Stimulated activated CD4-positive, alpha-beta T cell treated with anti-CD3 and anti-CD28 coated beads, Interleukin-1b, Interleukin-23, amount 100 ng/mL, for 1 hour (primary cell): ENCODE measurements around the gene SECTM1.
"Not testable (repeated sequence)": the region's sequence is repeated elsewhere in the genome, so short reads cannot be mapped to it uniquely, and the experiment has no call there.

Source experiments
- DNase-seq, 2 donors: peaks; one replicate each; pipeline ENCODE4 v3.0.0-alpha.2; 2020; ENCODE audit warnings: low read depth in 2 of 2

SECTM1 gene

GRCh38 chr17:82369211-82369610 is 35.6 kb upstream of the SECTM1 start:
- DNase-seq = no peak

DNA sequence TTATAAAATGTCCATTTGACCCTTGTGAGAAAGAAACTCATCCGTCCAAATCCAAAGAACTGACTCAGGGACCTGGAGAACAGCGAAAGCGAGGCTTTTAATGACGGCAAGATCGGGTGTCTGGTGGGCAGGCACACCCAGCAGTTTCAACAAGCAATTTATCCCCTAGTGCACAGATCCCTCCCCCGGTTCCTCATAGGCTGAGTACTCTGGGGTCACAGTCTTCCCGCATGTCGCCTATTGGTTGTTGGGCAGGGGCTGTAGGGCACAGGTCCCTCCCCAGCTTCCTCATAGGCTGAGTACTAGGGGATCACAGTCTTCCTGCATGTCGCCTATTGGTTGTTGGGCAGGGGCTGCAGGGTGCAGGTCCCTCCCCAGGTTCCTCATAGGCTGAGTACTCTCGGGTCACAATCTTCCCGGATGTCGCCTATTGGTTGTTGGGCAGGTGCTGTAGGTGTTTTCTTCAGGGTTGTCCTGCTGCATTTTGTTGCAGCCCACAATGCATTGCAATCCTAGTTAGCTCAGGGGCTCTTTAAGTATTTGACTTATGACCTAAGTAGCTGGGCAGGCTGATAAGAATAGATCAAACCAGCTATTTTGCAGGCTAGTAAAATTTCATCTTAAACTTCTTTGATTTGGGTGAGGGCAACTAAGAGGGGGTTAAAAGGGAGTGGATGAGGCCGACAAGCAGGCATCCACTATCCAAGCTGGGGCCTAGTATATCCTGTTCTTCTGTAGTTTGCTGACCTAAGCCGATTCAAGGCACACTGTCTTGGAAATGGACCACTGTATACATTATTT is 34.4 kb upstream of the SECTM1 start:
- DNase-seq = no peak

DNA sequence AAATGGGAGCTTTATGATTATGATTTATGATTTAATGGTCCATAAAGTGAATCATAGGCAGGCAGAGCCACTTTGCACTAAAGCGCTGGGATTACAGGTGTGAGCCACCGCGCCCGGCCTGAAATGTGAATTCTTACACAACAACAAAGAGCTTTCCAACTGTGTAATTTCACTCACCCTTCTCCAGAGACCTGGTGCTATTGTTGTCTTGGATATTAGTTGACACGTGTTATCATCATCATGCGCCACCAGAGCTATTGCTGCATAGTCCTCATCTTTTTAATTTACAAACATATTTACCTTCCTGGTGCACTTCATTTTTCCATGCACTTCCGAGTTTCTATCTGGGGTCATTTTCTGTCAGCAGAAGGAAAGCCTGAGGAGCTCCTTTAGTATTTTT is 33.2 kb upstream of the SECTM1 start:
- no peak for DNase-seq

- no peak for DNase-seq
Measured at GRCh38 chr17:82365606-82366295, 32.2 kb upstream of the SECTM1 start.

- no peak for DNase-seq
Measured at GRCh38 chr17:82361885-82362633, 28.5 kb upstream of the SECTM1 start.

DNA sequence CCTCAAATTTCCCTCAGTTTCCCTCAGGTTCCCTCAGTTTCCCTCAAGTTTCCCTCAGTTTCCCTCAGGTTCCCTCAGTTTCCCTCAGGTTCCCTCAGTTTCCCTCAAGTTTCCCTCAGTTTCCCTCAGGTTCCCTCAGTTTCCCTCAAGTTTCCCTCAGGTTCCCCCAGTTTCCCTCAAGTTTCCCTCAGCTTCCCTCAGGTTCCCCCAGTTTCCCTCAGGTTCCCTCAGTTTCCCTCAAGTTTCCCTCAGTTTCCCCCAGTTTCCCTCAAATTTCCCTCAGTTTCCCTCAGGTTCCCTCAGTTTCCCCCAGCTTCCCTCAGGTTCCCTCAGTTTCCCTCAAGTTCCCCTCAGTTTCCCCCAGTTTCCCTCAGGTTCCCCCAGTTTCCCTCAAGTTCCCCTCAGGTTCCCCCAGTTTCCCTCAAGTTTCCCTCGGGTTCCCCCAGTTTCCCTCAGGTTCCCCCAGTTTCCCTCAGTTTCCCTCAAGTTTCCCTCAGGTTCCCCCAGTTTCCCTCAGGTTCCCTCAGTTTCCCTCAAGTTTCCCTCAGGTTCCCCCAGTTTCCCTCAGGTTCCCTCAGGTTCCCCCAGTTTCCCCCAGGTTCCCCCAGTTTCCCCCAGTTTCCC is 26.0 kb upstream of the SECTM1 start:
- DNase-seq = not testable (repeated sequence)

DNA sequence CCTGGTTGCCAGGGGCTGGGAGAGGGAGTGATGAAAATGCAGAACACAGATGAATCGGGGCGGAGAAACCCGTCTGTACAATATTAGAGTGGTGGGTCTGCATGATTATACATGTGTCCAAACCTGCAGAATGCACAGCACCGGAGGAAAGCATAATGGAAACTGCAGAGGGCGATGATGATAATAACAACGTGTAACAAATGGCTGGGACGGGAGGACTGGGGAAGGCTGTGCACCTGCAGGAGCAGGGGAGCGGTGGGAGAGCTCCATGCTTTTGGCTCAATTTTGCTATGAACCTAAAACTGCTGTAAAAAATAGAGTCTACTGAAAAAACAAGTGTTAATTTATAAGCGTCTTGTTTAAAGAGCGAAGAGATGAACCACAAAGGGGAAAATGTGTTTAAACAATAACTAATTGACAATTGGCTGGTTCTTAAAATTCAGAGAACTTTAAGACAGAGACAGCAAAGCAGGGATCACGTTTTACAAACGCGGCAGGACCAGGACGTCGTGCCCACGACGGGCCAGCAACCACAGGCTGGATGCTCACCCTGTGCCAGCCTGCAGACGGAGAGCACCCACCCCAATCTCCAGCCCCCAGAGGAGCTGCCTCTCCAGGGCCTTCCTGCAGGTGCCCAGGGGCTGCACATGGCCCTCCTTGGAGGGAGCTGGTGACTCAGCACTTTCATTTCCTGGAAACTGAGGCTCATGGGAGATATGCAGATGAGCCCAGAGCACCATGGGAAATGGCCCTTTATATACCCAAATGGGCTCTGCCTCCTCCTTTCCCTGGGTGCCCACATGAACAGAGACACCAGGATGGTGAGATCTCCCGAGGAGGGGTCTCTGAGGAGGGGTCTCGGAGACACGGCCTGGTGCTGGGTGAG is 25.1 kb upstream of the SECTM1 start, which contains the start of gene TEX19:
TSS of gene TEX19 (plus strand) at position 783 of the 886 bp plus-strand sequence. CDS start 2,904 bp downstream, outside the sequence.
- no peak for DNase-seq

DNA sequence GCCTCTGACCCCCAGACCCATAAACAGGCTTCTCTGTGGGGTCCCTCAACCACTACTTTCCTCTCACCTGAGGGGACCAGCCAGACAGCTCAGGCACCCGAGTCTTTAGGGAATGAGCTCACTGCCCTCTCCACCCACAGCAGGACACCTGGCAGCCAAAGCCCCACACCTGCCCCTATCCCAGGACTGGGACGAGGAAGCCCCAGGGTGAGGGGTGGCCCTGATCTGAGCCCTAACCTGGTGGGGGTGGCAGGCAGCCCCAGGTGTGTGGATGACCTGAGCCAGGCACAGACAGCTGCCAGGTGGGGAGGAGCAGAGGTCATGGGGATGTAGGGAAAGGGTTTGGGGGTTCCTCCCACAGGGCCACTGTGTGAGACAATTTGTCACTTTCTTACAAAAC is 23.8 kb upstream of the SECTM1 start:
- DNase-seq = no peak

- no peak for DNase-seq
Measured at GRCh38 chr17:82356845-82357355, 23.3 kb upstream of the SECTM1 start.

DNA sequence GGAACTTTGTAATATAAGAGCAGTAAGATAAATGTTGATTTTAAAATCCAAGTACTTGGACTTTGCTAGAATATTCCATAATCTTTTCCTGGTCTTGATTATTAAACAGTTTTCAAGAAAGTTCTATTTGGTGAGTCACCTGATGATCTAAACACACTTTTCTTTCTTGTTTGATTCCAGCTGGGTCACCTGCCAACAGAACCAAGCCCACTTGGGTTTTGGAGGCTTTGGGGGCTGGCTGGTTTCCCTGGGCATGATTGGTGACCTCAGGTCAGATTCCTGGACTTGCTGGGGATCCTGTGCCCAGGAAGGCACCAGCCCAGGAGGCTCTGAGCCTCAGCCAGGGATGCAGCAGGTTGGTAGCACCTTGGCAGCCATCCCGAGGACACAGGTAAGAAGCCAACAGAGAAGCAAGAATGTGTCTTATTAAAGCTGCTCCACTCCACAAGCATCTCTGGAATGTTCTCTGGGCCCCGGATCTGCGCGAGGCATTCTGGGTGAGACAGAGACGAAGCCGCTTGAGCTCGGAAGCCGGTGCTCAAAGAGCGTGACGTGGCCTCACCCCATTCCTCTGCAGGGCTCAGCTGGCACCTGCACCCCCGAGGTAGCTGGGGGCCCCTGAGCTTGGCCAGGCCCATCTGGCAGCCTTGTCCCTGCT is 22.3 kb upstream of the SECTM1 start:
- DNase-seq = no peak

DNA sequence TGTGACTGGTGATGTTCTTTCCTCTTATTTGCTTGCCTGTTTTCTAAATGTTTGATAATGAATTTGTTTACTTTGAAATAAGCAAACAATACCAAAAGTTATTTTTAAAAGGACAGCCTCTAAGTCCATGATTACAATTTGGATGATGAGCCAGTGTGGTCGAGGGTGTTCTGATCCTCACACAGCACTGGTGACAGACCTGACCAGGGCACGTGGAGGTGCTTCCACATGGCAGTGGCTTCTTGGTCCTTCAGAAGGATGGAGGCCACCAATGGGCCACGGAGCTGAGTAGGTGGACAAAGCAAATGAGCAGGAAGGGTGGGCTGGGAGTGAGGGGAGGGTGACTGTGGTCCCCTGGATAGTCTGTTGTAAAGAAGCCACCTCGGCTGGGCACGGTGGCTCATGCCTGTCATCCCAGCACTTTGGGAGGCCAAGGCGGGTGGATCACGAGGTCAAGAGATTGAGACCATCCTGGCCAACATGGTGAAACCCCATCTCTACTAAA is 21.3 kb upstream of the SECTM1 start:
- DNase-seq = no peak

GRCh38 chr17:82353484-82353883 is 19.9 kb upstream of the SECTM1 start:
- DNase-seq = no peak

GRCh38 chr17:82351713-82352488 is 18.3 kb upstream of the SECTM1 start:
- peak; percentile 64 to 67 for DNase-seq

GRCh38 chr17:82351254-82351712 is 17.7 kb upstream of the SECTM1 start:
- no peak for DNase-seq

GRCh38 chr17:82350182-82351030 is 16.8 kb upstream of the SECTM1 start:
- DNase-seq = peak in 1 of 2 donors; percentile 23

DNA sequence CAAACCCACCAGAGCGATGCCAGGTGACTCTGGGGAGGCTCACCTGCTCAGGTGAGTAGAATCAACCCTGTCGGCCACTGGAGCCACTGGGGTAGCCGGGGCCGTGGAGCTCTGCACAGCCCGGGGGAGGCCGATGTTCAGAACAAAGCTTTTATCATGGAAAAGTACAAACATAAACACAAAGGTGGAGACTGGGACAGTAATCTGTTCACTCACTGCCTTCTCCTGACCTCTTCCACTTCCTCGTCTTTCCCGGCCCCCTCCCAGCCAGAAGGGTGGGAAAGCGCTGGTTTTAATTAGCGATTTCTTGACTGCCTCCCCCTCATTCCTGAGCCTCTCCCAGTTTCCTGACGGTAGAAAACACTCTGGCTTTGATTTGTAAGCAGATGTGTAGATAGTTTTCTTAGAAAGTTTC is 15.7 kb upstream of the SECTM1 start:
- DNase-seq = no peak

- DNase-seq = no peak
Measured at GRCh38 chr17:82348866-82349265, 15.3 kb upstream of the SECTM1 start.

GRCh38 chr17:82348434-82348833 is 14.9 kb upstream of the SECTM1 start:
- no peak for DNase-seq
